Panc1 (cell line): ENCODE results near the gene PIP4K2A. TPM values are rescaled to one million over a fixed set of nuclear protein-coding genes. Genes with fewer than 3 reads are reported as not detected.

Experiments
- ATAC-seq: fragments of 200-7000 bp; cut with Tn5 transposase; 2 replicates; pipeline ENCODE4 v1.9.1; 2020; ENCODE audit warnings: mild to moderate bottlenecking, moderate library complexity
- BruUV-seq: library from RNA; stranded (reverse); fragments of 400-500 nt; replicated peaks from 2 replicates; lab custom pipeline; 2021; lab: Mats Ljungman, UMichigan
- CTCF ChIA-PET: fragments of 300-600 bp; sonication (Branson Sonifier 250); formaldehyde crosslinking; loops from one replicate; lab custom pipeline; 2022; ENCODE audit warnings: antibody characterized with exemption; lab: Charles Lee
- POLR2A ChIA-PET: fragments of 300-600 bp; sonication (Branson Sonifier 250); formaldehyde crosslinking; loops from one replicate; lab custom pipeline; 2022; ENCODE audit warnings: antibody characterized with exemption; lab: Charles Lee
- DNase-seq: peaks from one replicate; pipeline ENCODE4 v3.0.0-alpha.2; 2010; ENCODE audit warnings: low read depth, low spot score
- H3K27ac ChIP-seq: 2 replicates; pipeline ENCODE4 v1.5.1; 2011; ENCODE audit warnings: mild to moderate bottlenecking, low read length, inconsistent platforms
- H3K27me3 ChIP-seq: fragments of 200-500 bp; sonication (Bioruptor generic); 2 replicates; pipeline ENCODE4 v1.6.0; 2014; ENCODE audit warnings: low read length, inconsistent platforms; ENCODE audit not compliant: control insufficient read depth, insufficient read depth
- H3K36me3 ChIP-seq: fragments of 200-500 bp; sonication (Bioruptor generic); 2 replicates; pipeline ENCODE4 v1.5.1; 2014; ENCODE audit warnings: inconsistent platforms, mild to moderate bottlenecking, low read length, moderate library complexity; ENCODE audit not compliant: control insufficient read depth, insufficient read depth
- H3K4me1 ChIP-seq: 2 replicates; pipeline ENCODE4 v1.5.1; 2011; ENCODE audit warnings: inconsistent platforms, mild to moderate bottlenecking, low read length, moderate library complexity; ENCODE audit not compliant: control insufficient read depth, insufficient read depth
- H3K4me3 ChIP-seq, 2 experiments: 2 replicates each; pipeline ENCODE4 v1.5.1; 2011 to 2012; ENCODE audit warnings: low read depth in 2 of 2, low read length in 2 of 2, mild to moderate bottlenecking in 2 of 2, inconsistent platforms in 1 of 2, moderate library complexity in 1 of 2
- H3K9me3 ChIP-seq: fragments of 200-500 bp; sonication (Bioruptor generic); 2 replicates; pipeline ENCODE4 v1.5.1; 2014; ENCODE audit warnings: low read depth, mild to moderate bottlenecking, inconsistent platforms, low read length, moderate library complexity; ENCODE audit not compliant: control insufficient read depth, insufficient read depth
- CTCF ChIP-seq: fragments of 450-650 bp; IDR thresholded peaks from 2 replicates; pipeline ENCODE4 v1.5.1; 2017; ENCODE audit warnings: mild to moderate bottlenecking
- POLR2AphosphoS5 ChIP-seq: IDR thresholded peaks from 2 replicates; pipeline ENCODE4 v1.6.1; 2012; ENCODE audit warnings: mild to moderate bottlenecking, low read depth, low read length, moderate library complexity
- REST ChIP-seq, 2 experiments: IDR thresholded peaks; 2 replicates each; pipeline ENCODE4 v1.6.1; 2011 to 2012; ENCODE audit warnings: low read depth in 2 of 2, control low read depth in 1 of 2, low read length in 1 of 2, mild to moderate bottlenecking in 1 of 2, moderate library complexity in 1 of 2; ENCODE audit not compliant: insufficient read depth in 1 of 2
- SIN3A ChIP-seq: IDR thresholded peaks from 2 replicates; pipeline ENCODE4 v1.6.1; 2012; ENCODE audit warnings: low read depth, mild to moderate bottlenecking, low read length, moderate library complexity, borderline replicate concordance; ENCODE audit not compliant: insufficient read depth
- TCF7L2 ChIP-seq: IDR thresholded peaks from 2 replicates; pipeline ENCODE4 v1.6.1; 2011; ENCODE audit warnings: mild to moderate bottlenecking, low read depth, low read length, inconsistent platforms
- in situ Hi-C: cut with HindIII; loops from 2 replicates; pipeline ENCODE4 v1.10.0; 2016; ENCODE audit warnings: low sequenced_read_pairs, low pct_unique_long_range_greater_than_20kb
- intact Hi-C: fragments of 100-400 bp; cut with micrococcal nuclease; formaldehyde crosslinking; loops from one replicate; pipeline ENCODE4 v1.10.0; 2022; ENCODE audit not compliant: unreplicated experiment
- total RNA-seq: library from RNA; stranded (reverse); gene quantifications from one replicate; pipeline ENCODE4 v1.2.1, GENCODE V29; 2021; ENCODE audit not compliant: unreplicated experiment

The PIP4K2A gene
- total RNA-seq, 1 experiment from 2014 or later, result 25.2 TPM

- in situ Hi-C loops (no loop called here), intact Hi-C loops (no loop called here)
- DNase-seq (no peak), ATAC-seq (no peak)
- H3K27ac ChIP-seq, result no peak overlapping the region
- peaks cover 10% of the 10 kb centered on the region for H3K4me1 ChIP-seq
- CTCF ChIA-PET, result no interaction called here
- no peak overlapping the region for H3K4me3 ChIP-seq
- H3K27me3 ChIP-seq, result no peaks in the 10 kb centered on the region
- POLR2A ChIA-PET, result interaction anchor here (0.6 kb wide), 1 partner anchor 129 kb away, joined by 4 read pairs; no protein-coding TSS in a partner anchor
- H3K36me3 ChIP-seq, result no peaks in the 10 kb centered on the region
- no peak for TF ChIP-seq CTCF
- no peak for TF ChIP-seq SIN3A
- TF ChIP-seq TCF7L2, result no peak
- TF ChIP-seq POLR2AphosphoS5, result no peak
- no peak for TF ChIP-seq REST (IDR thresholded peaks at IDR 0.05; ENCODE audit: insufficient read depth in 1 of 2, low read depth in 2 of 2, low read length in 1 of 2)
- H3K9me3 ChIP-seq, result no peaks in the 10 kb centered on the region
- no TSS peak for BruUV-seq
Observed at GRCh38 chr10:22700489-22700888, 13.9 kb downstream of the PIP4K2A start.

- Histone ChIP-seq H3K9me3 (no peaks in the 10 kb centered on the region), H3K36me3 (no peaks in the 10 kb centered on the region), H3K27me3 (no peaks in the 10 kb centered on the region), H3K4me3 (no peak overlapping the region), H3K4me1 (peaks cover 10% of the 10 kb centered on the region), H3K27ac (no peak overlapping the region)
- TF ChIP-seq CTCF (no peak), TCF7L2 (no peak), REST (IDR thresholded peaks at IDR 0.05; ENCODE audit: insufficient read depth in 1 of 2, low read depth in 2 of 2, low read length in 1 of 2) (no peak), POLR2AphosphoS5 (no peak), SIN3A (no peak)
- BruUV-seq, result no TSS peak
- ATAC-seq (no peak), DNase-seq (no peak)
- CTCF ChIA-PET, result interaction anchor here (0.6 kb wide), 1 partner anchor 60 kb away, joined by 8 read pairs; no protein-coding TSS in a partner anchor
- POLR2A ChIA-PET, result no interaction called here
- in situ Hi-C loops, result no loop called here
- intact Hi-C loops, result no loop called here
Observed at GRCh38 chr10:22699976-22700375, 14.4 kb downstream of the PIP4K2A start.
